Tibial artery (tissue), 4 donors: ENCODE data around the gene CSTF3.

ENCODE experiments used
- DNase-seq, 2 donors: peaks; one replicate each; pipeline ENCODE4 v3.0.0-alpha.2; 2019
- H3K27ac ChIP-seq, 2 donors: fragments of 200-600 bp; sonication (generic) in 1 of 2; 1 replicate in 1 of 2; 2 replicates in 1 of 2; pipeline ENCODE4 v1.5.1; 2018 to 2019; ENCODE audit warnings: mild to moderate bottlenecking in 1 of 2
- H3K27me3 ChIP-seq, 2 donors: fragments of 200-600 bp; sonication (generic) in 1 of 2; one replicate each; pipeline versions ENCODE4 v1.5.1 to v1.6.0; 2016 to 2019
- H3K36me3 ChIP-seq, 3 donors: fragments of 200-600 bp; sonication (generic) in 2 of 3; one replicate each; pipeline ENCODE4 v1.5.1; 2016 to 2019; ENCODE audit warnings: mild to moderate bottlenecking in 2 of 3
- H3K4me1 ChIP-seq, 4 donors: fragments of 200-600 bp; sonication (generic) in 2 of 4; 1 replicate in 3 of 4; 2 replicates in 1 of 4; pipeline ENCODE4 v1.5.1; 2016 to 2019
- H3K4me3 ChIP-seq, 2 donors: fragments of 200-600 bp; sonication (generic) in 1 of 2; 1 replicate in 1 of 2; 2 replicates in 1 of 2; pipeline ENCODE4 v1.5.1; 2018 to 2019; ENCODE audit warnings: mild to moderate bottlenecking in 2 of 2
- H3K9me3 ChIP-seq, 3 donors: fragments of 200-600 bp; sonication (generic) in 1 of 3; one replicate each; pipeline ENCODE4 v1.5.1; 2016 to 2019
- intact Hi-C: fragments of 100-400 bp; cut with DNase I; formaldehyde crosslinking; loops from one replicate; pipeline ENCODE4 v1.15.0; 2023; ENCODE audit warnings: low total_unique reads
- TF ChIP-seq, protein P1 (sequence below), 2 experiments: fragments of 200-600 bp in 1 of 2; fragments of 450-650 bp in 1 of 2; IDR thresholded peaks; one replicate each; pipeline ENCODE4 v1.5.1; 2017 to 2019; ENCODE audit warnings: antibody characterized with exemption in 2 of 2, mild to moderate bottlenecking in 1 of 2, moderate library complexity in 1 of 2

Gene CSTF3

GRCh38 chr11:33158596-33159275, 2.5 kb downstream of the CSTF3 start:
- Histone ChIP-seq H3K27me3 (no peaks in the 10 kb centered on the region), H3K4me1 (peaks cover 0 to 43% (median 19%) of the 10 kb centered on the region in 4 donors), H3K9me3 (no peaks in the 10 kb centered on the region), H3K36me3 (no peaks in the 10 kb centered on the region), H3K27ac (no peak overlapping the region), H3K4me3 (no peak overlapping the region)
- no peak for DNase-seq
- intact Hi-C loops, result no loop called here
- TF ChIP-seq, protein P1, sequence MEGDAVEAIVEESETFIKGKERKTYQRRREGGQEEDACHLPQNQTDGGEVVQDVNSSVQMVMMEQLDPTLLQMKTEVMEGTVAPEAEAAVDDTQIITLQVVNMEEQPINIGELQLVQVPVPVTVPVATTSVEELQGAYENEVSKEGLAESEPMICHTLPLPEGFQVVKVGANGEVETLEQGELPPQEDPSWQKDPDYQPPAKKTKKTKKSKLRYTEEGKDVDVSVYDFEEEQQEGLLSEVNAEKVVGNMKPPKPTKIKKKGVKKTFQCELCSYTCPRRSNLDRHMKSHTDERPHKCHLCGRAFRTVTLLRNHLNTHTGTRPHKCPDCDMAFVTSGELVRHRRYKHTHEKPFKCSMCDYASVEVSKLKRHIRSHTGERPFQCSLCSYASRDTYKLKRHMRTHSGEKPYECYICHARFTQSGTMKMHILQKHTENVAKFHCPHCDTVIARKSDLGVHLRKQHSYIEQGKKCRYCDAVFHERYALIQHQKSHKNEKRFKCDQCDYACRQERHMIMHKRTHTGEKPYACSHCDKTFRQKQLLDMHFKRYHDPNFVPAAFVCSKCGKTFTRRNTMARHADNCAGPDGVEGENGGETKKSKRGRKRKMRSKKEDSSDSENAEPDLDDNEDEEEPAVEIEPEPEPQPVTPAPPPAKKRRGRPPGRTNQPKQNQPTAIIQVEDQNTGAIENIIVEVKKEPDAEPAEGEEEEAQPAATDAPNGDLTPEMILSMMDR (IDR thresholded peaks at IDR 0.05), result no peak

- intact Hi-C loops, result no loop called here
- no peaks in the 10 kb centered on the region for H3K9me3 ChIP-seq
- DNase-seq, result no peak
Measured at GRCh38 chr11:33157103-33158027, 3.9 kb downstream of the CSTF3 start.

DNA sequence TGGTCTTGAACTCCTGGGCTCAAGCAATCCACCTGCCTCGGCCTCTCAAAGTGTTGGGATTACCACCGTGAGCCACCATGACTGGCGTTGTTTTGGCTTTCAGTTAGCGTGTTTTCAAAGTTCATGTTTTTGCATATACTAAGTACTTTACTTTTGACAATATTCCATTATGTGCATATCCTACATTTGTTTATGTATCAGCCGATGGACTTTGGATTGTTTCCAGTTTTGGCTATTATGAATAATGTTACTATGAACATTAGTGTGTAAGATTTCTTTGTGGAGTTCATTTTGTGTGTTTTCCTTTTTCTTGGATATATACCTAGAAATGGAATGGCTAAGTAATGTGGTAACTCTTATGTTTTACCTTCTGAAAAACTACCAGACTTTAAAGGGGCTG, 9.9 kb downstream of the CSTF3 start:
- Histone ChIP-seq H3K9me3 (no peaks in the 10 kb centered on the region), H3K27ac (no peak overlapping the region), H3K4me3 (no peak overlapping the region), H3K4me1 (peaks cover 0 to 12% (median 3%) of the 10 kb centered on the region in 4 donors), H3K27me3 (no peaks in the 10 kb centered on the region), H3K36me3 (no peaks in the 10 kb centered on the region)
- intact Hi-C loops, result no loop called here
- DNase-seq, result no peak
- TF ChIP-seq, protein P1 (IDR thresholded peaks at IDR 0.05), result no peak

More at GRCh38 chr11:33157103-33158027, 3.9 kb downstream of the CSTF3 start:
- H3K36me3 ChIP-seq, result no peaks in the 10 kb centered on the region
- TF ChIP-seq, protein P1 (IDR thresholded peaks at IDR 0.05), result no peak
- no peak overlapping the region for H3K27ac ChIP-seq
- peaks cover 0 to 43% (median 19%) of the 10 kb centered on the region in 4 donors for H3K4me1 ChIP-seq
- no peaks in the 10 kb centered on the region for H3K27me3 ChIP-seq
- no peak overlapping the region for H3K4me3 ChIP-seq

DNA sequence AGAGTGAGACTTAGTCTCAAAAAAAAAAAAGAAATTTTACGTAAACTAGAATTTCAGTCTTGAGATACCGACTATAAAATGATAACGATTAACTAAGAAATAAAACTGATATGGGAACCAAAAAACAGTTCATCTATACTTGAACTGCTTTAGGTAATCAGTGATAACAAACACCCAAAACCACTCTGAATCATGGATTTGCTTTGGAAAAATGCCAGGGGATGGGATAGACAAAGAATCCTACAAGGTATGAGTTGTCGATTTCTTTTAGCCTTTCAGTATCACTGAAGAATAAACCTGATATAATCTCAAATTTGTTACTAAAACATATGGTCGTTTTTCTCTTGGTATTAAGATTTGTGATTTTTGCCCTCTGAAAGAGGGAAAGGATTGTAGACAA, 13.7 kb downstream of the CSTF3 start:
- Histone ChIP-seq H3K27ac (no peak overlapping the region), H3K4me3 (no peak overlapping the region), H3K4me1 (peaks cover 0 to 6% (median 0%) of the 10 kb centered on the region in 4 donors), H3K9me3 (no peaks in the 10 kb centered on the region), H3K27me3 (no peaks in the 10 kb centered on the region), H3K36me3 (peaks cover 0 to 3% (median 0%) of the 10 kb centered on the region in 3 donors)
- no peak for DNase-seq
- intact Hi-C loops, result no loop called here
- TF ChIP-seq, protein P1 (IDR thresholded peaks at IDR 0.05), result no peak

GRCh38 chr11:33135768-33136443, 25.4 kb downstream of the CSTF3 start:
- peaks cover 0 to 4% (median 0%) of the 10 kb centered on the region in 4 donors for H3K4me1 ChIP-seq
- no peaks in the 10 kb centered on the region for H3K9me3 ChIP-seq
- H3K36me3 ChIP-seq, result peaks cover 10 to 15% (median 13%) of the 10 kb centered on the region in 3 donors
- no peak for DNase-seq
- no peak overlapping the region for H3K4me3 ChIP-seq
- H3K27ac ChIP-seq, result no peak overlapping the region
- no peaks in the 10 kb centered on the region for H3K27me3 ChIP-seq
- TF ChIP-seq, protein P1 (IDR thresholded peaks at IDR 0.05), result no peak
- intact Hi-C loops, result no loop called here
